GM12878 (cell line): Measurements from ENCODE around the gene RNFT2. TPM values are rescaled to one million over a fixed set of nuclear protein-coding genes. Genes with fewer than 3 reads are reported as not detected.

Experiments used
- ATAC-seq: fragments of 200-7000 bp; cut with Tn5 transposase; 3 replicates; pipeline ENCODE4 v1.9.1; 2020; ENCODE audit warnings: mild to moderate bottlenecking, moderate library complexity
- BruUV-seq: library from RNA; stranded (reverse); fragments of 400-500 nt; replicated peaks from 2 replicates; lab custom pipeline; 2021; lab: Mats Ljungman, UMichigan
- CTCF ChIA-PET: fragments of 300-600 bp; sonication (Branson Sonifier 250); formaldehyde crosslinking; extraction: SDS; loops from one replicate; lab custom pipeline; 2021; ENCODE audit warnings: inconsistent platforms; lab: Yijun Ruan, JAX
- POLR2A ChIA-PET: fragments of 350-600 bp; formaldehyde crosslinking; extraction: SDS; loops from one replicate; lab custom pipeline; 2021; ENCODE audit warnings: inconsistent platforms; lab: Charles Lee
- RAD21 ChIA-PET: fragments of 300-600 bp; sonication (Branson Sonifier 250); formaldehyde crosslinking; loops from one replicate; lab custom pipeline; 2023; ENCODE audit warnings: antibody characterized with exemption; ENCODE audit not compliant: unreplicated experiment; lab: Charles Lee
- SMC1A ChIA-PET: fragments of 300-600 bp; sonication (Branson Sonifier 250); formaldehyde crosslinking; loops from one replicate; lab custom pipeline; 2023; ENCODE audit not compliant: unreplicated experiment, uncharacterized antibody; lab: Charles Lee
- DNase-seq: peaks from one replicate; pipeline ENCODE4 v3.0.0-alpha.2; 2011; ENCODE audit warnings: low read depth, low spot score
- FAIRE-seq: peaks from 3 replicates; lab custom pipeline; 2011; peaks lifted over from hg19 to GRCh38; lab: Jason Lieb, UNC
- H2AFZ ChIP-seq: 2 replicates; pipeline ENCODE4 v1.6.0; 2011; ENCODE audit warnings: low read depth, low read length, control low read depth; ENCODE audit not compliant: control insufficient read depth
- H3K27ac ChIP-seq: 2 replicates; pipeline ENCODE4 v1.5.1; 2011; ENCODE audit warnings: control low read depth; ENCODE audit not compliant: control insufficient read depth, insufficient read depth
- H3K27me3 ChIP-seq, 2 experiments: replicated peaks in 1 of 2; 2 replicates each; pipeline versions ENCODE4 v1.6.0 to v1.6.1; 2011; ENCODE audit warnings: low read length in 1 of 2; ENCODE audit not compliant: control insufficient read depth in 2 of 2, insufficient read depth in 2 of 2
- H3K36me3 ChIP-seq, 2 experiments: 2 replicates each; pipeline ENCODE4 v1.5.1; 2011; ENCODE audit warnings: low read length in 1 of 2; ENCODE audit not compliant: control insufficient read depth in 2 of 2, insufficient read depth in 2 of 2
- H3K4me1 ChIP-seq: 2 replicates; pipeline ENCODE4 v1.6.1; 2011; ENCODE audit warnings: mild to moderate bottlenecking, low read length, moderate library complexity, mixed read lengths; ENCODE audit not compliant: control insufficient read depth, insufficient read depth
- H3K4me2 ChIP-seq: 2 replicates; pipeline ENCODE4 v1.6.0; 2011; ENCODE audit warnings: control low read depth; ENCODE audit not compliant: control insufficient read depth, insufficient read depth
- H3K4me3 ChIP-seq: fragments of 200-600 bp; sonication (generic); 2 replicates; pipeline ENCODE4 v1.5.1; 2016
- H3K79me2 ChIP-seq: 2 replicates; pipeline ENCODE4 v1.6.0; 2011; ENCODE audit warnings: low read length; ENCODE audit not compliant: control insufficient read depth, insufficient read depth
- H3K9ac ChIP-seq: 2 replicates; pipeline ENCODE4 v1.8.0; 2011; ENCODE audit warnings: low read length, control low read depth, mixed read lengths; ENCODE audit not compliant: control insufficient read depth, insufficient read depth
- H3K9me3 ChIP-seq: replicated peaks from 3 replicates; pipeline ENCODE4 v1.5.1; 2011; ENCODE audit warnings: mild to moderate bottlenecking, low read length; ENCODE audit not compliant: control insufficient read depth, insufficient read depth
- H4K20me1 ChIP-seq: 2 replicates; pipeline ENCODE4 v1.6.0; 2011; ENCODE audit not compliant: control insufficient read depth, insufficient read depth
- ATF2 ChIP-seq: IDR thresholded peaks from 2 replicates; pipeline ENCODE4 v1.6.1; 2012; ENCODE audit warnings: low read length, inconsistent platforms
- CREB1 ChIP-seq: IDR thresholded peaks from 2 replicates; pipeline ENCODE4 v1.6.1; 2012; ENCODE audit warnings: low read depth, mild to moderate bottlenecking, inconsistent platforms
- EP300 ChIP-seq, 2 experiments: fragments of 150-350 bp in 1 of 2; IDR thresholded peaks; 2 replicates each; pipeline ENCODE4 v1.6.1; 2011 to 2012; ENCODE audit warnings: low read depth in 2 of 2, low read length in 2 of 2, borderline replicate concordance in 1 of 2, improper control_type of control experiment in 1 of 2, inconsistent platforms in 1 of 2; ENCODE audit not compliant: control insufficient read depth in 1 of 2
- HDAC2 ChIP-seq: fragments of 200-600 bp; sonication (generic); IDR thresholded peaks from 2 replicates; pipeline ENCODE4 v1.6.1; 2017
- JUND ChIP-seq: IDR thresholded peaks from 2 replicates; pipeline ENCODE4 v1.6.1; 2012; ENCODE audit warnings: low read depth, mild to moderate bottlenecking, low read length, improper control_type of control experiment, moderate library complexity
- KLF5 ChIP-seq: fragments of 450-650 bp; IDR thresholded peaks from 2 replicates; pipeline ENCODE4 v1.6.1; 2014; ENCODE audit warnings: mild to moderate bottlenecking; ENCODE audit not compliant: partially characterized antibody
- NR2C2 ChIP-seq: IDR thresholded peaks from 2 replicates; pipeline ENCODE4 v1.6.1; 2011; ENCODE audit warnings: borderline replicate concordance, low read depth; ENCODE audit not compliant: control insufficient read depth, insufficient read length
- PKNOX1 ChIP-seq: fragments of 450-650 bp; IDR thresholded peaks from 2 replicates; pipeline ENCODE4 v1.6.1; 2016; ENCODE audit warnings: mild to moderate bottlenecking
- ZNF592 ChIP-seq: fragments of 450-650 bp; IDR thresholded peaks from 2 replicates; pipeline ENCODE4 v1.6.1; 2017; ENCODE audit warnings: mild to moderate bottlenecking, moderate library complexity
- WGBS: methylation state at CpG from one replicate; pipeline ENCODE4 v1.1.6; 2016; ENCODE audit warnings: low lambda C conversion rate; ENCODE audit not compliant: insufficient replicate concordance, insufficient coverage; ENCODE audit errors: missing lambda C conversion rate; 5-methylcytosine and 5-hydroxymethylcytosine counted together
- in situ Hi-C: fragments of 300-500 bp; cut with MboI; formaldehyde crosslinking; loops from 9 replicates; pipeline ENCODE4 v1.14.3; 2018; ENCODE audit warnings: mixed read lengths
- intact Hi-C: fragments of 100-400 bp; cut with micrococcal nuclease; formaldehyde crosslinking; loops from one replicate; pipeline ENCODE4 v1.14.2; 2022; ENCODE audit not compliant: unreplicated experiment
- polyA plus RNA-seq, 11 experiments: library from polyadenylated mRNA; depleted of rRNA in 4 of 11; unstranded in 6 of 11; stranded (reverse) in 5 of 11; fragments of >200 nt; fragmentation: Nextera tagmentation in 4 of 11; fragmentation: Illumina TruSeq in 1 of 11; extraction: Ambion mirVana in 4 of 11; extraction: Trizol in 1 of 11; gene quantifications; 1 replicate in 1 of 11; 2 replicates in 10 of 11; pipeline versions ENCODE4 v1.2.1 to v1.2.3, GENCODE V29; 2011 to 2016; ENCODE audit warnings: inconsistent platforms in 2 of 11, missing spikeins in 2 of 11, low read depth in 1 of 11
- total RNA-seq, 4 experiments: library from RNA; depleted of rRNA in 3 of 4; stranded (reverse); fragments of >200 nt in 3 of 4; fragmentation: Illumina TruSeq in 1 of 4; extraction: Trizol in 1 of 4; gene quantifications; 2 replicates each; pipeline versions ENCODE4 v1.2.1 to v1.2.3, GENCODE V29; 2013 to 2021

The RNFT2 gene
- total and polyA plus RNA-seq, 10 of the 15 experiments (the other 5 are each of a cell fraction or from before 2014, with no cell fraction given): 2.5 to 17.3 (median 9.7) TPM

- ChIA-PET CTCF (no interaction called here), RAD21 (no interaction called here), SMC1A (no interaction called here), POLR2A (no interaction called here)
- no peak for FAIRE-seq
- Histone ChIP-seq H3K27me3 (no peaks in the 10 kb centered on the region), H3K27ac (no peak overlapping the region), H3K79me2 (no peaks in the 10 kb centered on the region), H3K9me3 (no peaks in the 10 kb centered on the region), H3K4me2 (no peak overlapping the region), H2AFZ (no peak overlapping the region), H3K4me1 (no peaks in the 10 kb centered on the region), H4K20me1 (no peaks in the 10 kb centered on the region), H3K9ac (no peak overlapping the region), H3K36me3 (no peaks in the 10 kb centered on the region; a peak in 1 of 4 replicates), H3K4me3 (no peak overlapping the region)
- intact Hi-C loops: no loop called here
- no peak for DNase-seq
- in situ Hi-C loops: no loop called here
- no peak for TF ChIP-seq KLF5
- TF ChIP-seq PKNOX1: no peak
- no peak for TF ChIP-seq HDAC2
- no peak for TF ChIP-seq ZNF592
- TF ChIP-seq CREB1: no peak
- no peak for TF ChIP-seq NR2C2
- TF ChIP-seq JUND: no peak
- no peak for TF ChIP-seq ATF2
- no peak for TF ChIP-seq EP300 (IDR thresholded peaks at IDR 0.05; ENCODE audit: borderline replicate concordance in 1 of 2, control insufficient read depth in 1 of 2, low read depth in 2 of 2, low read length in 2 of 2)
- 68% methylated on average over 2 of the region's 2 CpGs for WGBS
- no peak for ATAC-seq
- BruUV-seq: no TSS peak
Measured at GRCh38 chr12:116800918-116801317, 62.8 kb downstream of the RNFT2 start.
